WTC11 (cell line): ENCODE data around the gene CSTPP1. TPM values are rescaled to one million over a fixed set of nuclear protein-coding genes. Genes with fewer than 3 reads are reported as not detected.

Experiments used
- ATAC-seq: fragments of 200-7000 bp; cut with Tn5 transposase; 2 replicates; pipeline ENCODE4 v1.10.0; 2021; ENCODE audit warnings: mild to moderate bottlenecking, moderate library complexity
- CTCF ChIA-PET: fragments of 300-600 bp; sonication (Branson Sonifier 250); formaldehyde crosslinking; loops from one replicate; lab custom pipeline; 2021; ENCODE audit warnings: antibody characterized with exemption; lab: Charles Lee
- POLR2A ChIA-PET: fragments of 350-600 bp; sonication (Branson Sonifier 250); formaldehyde crosslinking; loops from one replicate; lab custom pipeline; 2021; ENCODE audit warnings: antibody characterized with exemption; lab: Charles Lee
- DNase-seq: peaks from one replicate; pipeline ENCODE4 v3.0.0; 2021; ENCODE audit warnings: low spot score
- H3K27ac Mint-ChIP-seq: 2 replicates; pipeline ENCODE4 v1.8.0; 2021; ENCODE audit warnings: mixed read lengths
- H3K27me3 Mint-ChIP-seq: 2 replicates; pipeline ENCODE4 v1.8.0; 2021; ENCODE audit warnings: low read depth, mild to moderate bottlenecking, moderate library complexity, mixed read lengths
- H3K36me3 Mint-ChIP-seq: 2 replicates; pipeline ENCODE4 v1.8.0; 2021; ENCODE audit warnings: mixed read lengths
- H3K4me1 Mint-ChIP-seq: 2 replicates; pipeline ENCODE4 v1.8.0; 2022; ENCODE audit warnings: mixed read lengths
- H3K4me3 Mint-ChIP-seq: 2 replicates; pipeline ENCODE4 v1.8.0; 2021; ENCODE audit warnings: mild to moderate bottlenecking, moderate library complexity, mixed read lengths
- H3K9me3 Mint-ChIP-seq: 2 replicates; pipeline ENCODE4 v1.8.0; 2021; ENCODE audit warnings: mixed read lengths
- ARID4B ChIP-seq: sonication (generic); formaldehyde crosslinking; IDR thresholded peaks from 2 replicates; pipeline ENCODE4 v1.8.0; 2023; ENCODE audit warnings: missing genetic modification reagents, mild to moderate bottlenecking, borderline replicate concordance
- ERG ChIP-seq: fragments of 250-450 bp; sonication (Bioruptor Pico); IDR thresholded peaks from 2 replicates; pipeline ENCODE4 v1.8.0; 2021; ENCODE audit warnings: mild to moderate bottlenecking
- FOXJ3 ChIP-seq: sonication (generic); formaldehyde crosslinking; IDR thresholded peaks from 2 replicates; pipeline ENCODE4 v1.9.0; 2021; ENCODE audit warnings: missing genetic modification reagents, mild to moderate bottlenecking, borderline replicate concordance
- NFE2L1 ChIP-seq: sonication (generic); formaldehyde crosslinking; IDR thresholded peaks from 2 replicates; pipeline ENCODE4 v1.8.1; 2023; ENCODE audit warnings: missing genetic modification reagents
- PREB ChIP-seq: sonication (generic); formaldehyde crosslinking; IDR thresholded peaks from 2 replicates; pipeline ENCODE4 v1.8.1; 2022; ENCODE audit warnings: mild to moderate bottlenecking, missing genetic modification reagents, moderate library complexity, borderline replicate concordance
- RELA ChIP-seq: sonication (generic); formaldehyde crosslinking; IDR thresholded peaks from 2 replicates; pipeline ENCODE4 v1.8.1; 2022; ENCODE audit warnings: missing genetic modification reagents, mild to moderate bottlenecking, borderline replicate concordance
- TCF7 ChIP-seq: sonication (generic); formaldehyde crosslinking; IDR thresholded peaks from 2 replicates; pipeline ENCODE4 v1.8.0; 2022; ENCODE audit warnings: mild to moderate bottlenecking, low read depth, missing genetic modification reagents, moderate library complexity
- USF1 ChIP-seq: sonication (generic); formaldehyde crosslinking; IDR thresholded peaks from 2 replicates; pipeline ENCODE4 v1.8.0; 2022; ENCODE audit warnings: mild to moderate bottlenecking, missing genetic modification reagents
- ZBTB43 ChIP-seq: sonication (generic); formaldehyde crosslinking; IDR thresholded peaks from 2 replicates; pipeline ENCODE4 v1.8.1; 2023; ENCODE audit warnings: mild to moderate bottlenecking, missing genetic modification reagents
- ZNF121 ChIP-seq: sonication (generic); formaldehyde crosslinking; IDR thresholded peaks from 2 replicates; pipeline ENCODE4 v1.8.0; 2023; ENCODE audit warnings: missing genetic modification reagents
- ZNF138 ChIP-seq: sonication (generic); formaldehyde crosslinking; conservative IDR thresholded peaks from 2 replicates; pipeline ENCODE4 v1.8.1; 2022; ENCODE audit warnings: mild to moderate bottlenecking, moderate library complexity, missing genetic modification reagents
- ZNF281 ChIP-seq: sonication (generic); formaldehyde crosslinking; IDR thresholded peaks from 2 replicates; pipeline ENCODE4 v1.8.0; 2023; ENCODE audit warnings: mild to moderate bottlenecking, missing genetic modification reagents
- ZNF512 ChIP-seq: sonication (generic); formaldehyde crosslinking; IDR thresholded peaks from 2 replicates; pipeline ENCODE4 v1.8.1; 2022; ENCODE audit warnings: missing genetic modification reagents, borderline replicate concordance
- total RNA-seq: library from RNA; stranded (reverse); gene quantifications from 3 replicates; pipeline ENCODE4 v1.2.3, GENCODE V29; 2021
- TF ChIP-seq, protein P1 (sequence below): sonication (generic); formaldehyde crosslinking; IDR thresholded peaks from 2 replicates; pipeline ENCODE4 v1.8.0; 2022; ENCODE audit warnings: missing genetic modification reagents
- TF ChIP-seq, protein P2 (sequence below): sonication (generic); formaldehyde crosslinking; conservative IDR thresholded peaks from 2 replicates; pipeline ENCODE4 v1.8.1; 2023; ENCODE audit warnings: mild to moderate bottlenecking, low read depth, missing genetic modification reagents, moderate library complexity

The CSTPP1 gene
- total RNA-seq, 1 experiment from 2014 or later, result 23.6 TPM

DNA sequence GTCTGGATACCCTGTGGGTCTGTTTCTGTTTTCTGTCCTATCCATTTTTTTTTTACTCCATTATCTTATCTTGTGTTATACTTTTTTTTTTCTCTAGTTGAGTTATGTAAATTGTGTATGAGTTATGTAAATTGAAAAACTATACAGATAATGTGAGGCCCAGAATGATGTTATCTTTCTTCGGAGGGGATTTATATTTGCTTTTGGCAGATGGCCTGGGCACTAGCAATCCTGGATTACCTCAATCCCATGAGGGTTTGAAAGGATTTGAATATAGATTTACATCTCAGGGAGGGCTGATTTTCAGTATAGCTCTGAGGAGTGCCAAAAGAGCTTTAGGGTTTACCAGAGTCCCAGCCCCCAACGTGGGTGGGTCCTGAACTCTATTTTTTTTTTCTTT lies 71.0 kb downstream of the CSTPP1 start:
- Mint-ChIP-seq H3K36me3 (peaks cover 3% of the 10 kb centered on the region; the same call in 1 of the 2 replicates), H3K9me3 (peaks cover 9% of the 10 kb centered on the region; the same call in 1 of the 2 replicates), H3K27ac (no peak overlapping the region), H3K4me1 (peaks cover 4% of the 10 kb centered on the region), H3K4me3 (no peak overlapping the region), H3K27me3 (no peaks in the 10 kb centered on the region)
- DNase-seq, result no peak
- ChIA-PET CTCF (no interaction called here), POLR2A (no interaction called here)
- no peak for ATAC-seq
- no peak for TF ChIP-seq ZNF281
- no peak for TF ChIP-seq ZNF138 (CRISPR knock-in tag)
- TF ChIP-seq RELA (CRISPR knock-in tag), result no peak
- TF ChIP-seq TCF7 (CRISPR knock-in tag), result no peak
- no peak for TF ChIP-seq ERG (CRISPR knock-in tag)
- no peak for TF ChIP-seq ZNF512 (CRISPR knock-in tag)
- TF ChIP-seq ZBTB43, result no peak
- TF ChIP-seq FOXJ3 (CRISPR knock-in tag), result no peak
- TF ChIP-seq, protein P1, sequence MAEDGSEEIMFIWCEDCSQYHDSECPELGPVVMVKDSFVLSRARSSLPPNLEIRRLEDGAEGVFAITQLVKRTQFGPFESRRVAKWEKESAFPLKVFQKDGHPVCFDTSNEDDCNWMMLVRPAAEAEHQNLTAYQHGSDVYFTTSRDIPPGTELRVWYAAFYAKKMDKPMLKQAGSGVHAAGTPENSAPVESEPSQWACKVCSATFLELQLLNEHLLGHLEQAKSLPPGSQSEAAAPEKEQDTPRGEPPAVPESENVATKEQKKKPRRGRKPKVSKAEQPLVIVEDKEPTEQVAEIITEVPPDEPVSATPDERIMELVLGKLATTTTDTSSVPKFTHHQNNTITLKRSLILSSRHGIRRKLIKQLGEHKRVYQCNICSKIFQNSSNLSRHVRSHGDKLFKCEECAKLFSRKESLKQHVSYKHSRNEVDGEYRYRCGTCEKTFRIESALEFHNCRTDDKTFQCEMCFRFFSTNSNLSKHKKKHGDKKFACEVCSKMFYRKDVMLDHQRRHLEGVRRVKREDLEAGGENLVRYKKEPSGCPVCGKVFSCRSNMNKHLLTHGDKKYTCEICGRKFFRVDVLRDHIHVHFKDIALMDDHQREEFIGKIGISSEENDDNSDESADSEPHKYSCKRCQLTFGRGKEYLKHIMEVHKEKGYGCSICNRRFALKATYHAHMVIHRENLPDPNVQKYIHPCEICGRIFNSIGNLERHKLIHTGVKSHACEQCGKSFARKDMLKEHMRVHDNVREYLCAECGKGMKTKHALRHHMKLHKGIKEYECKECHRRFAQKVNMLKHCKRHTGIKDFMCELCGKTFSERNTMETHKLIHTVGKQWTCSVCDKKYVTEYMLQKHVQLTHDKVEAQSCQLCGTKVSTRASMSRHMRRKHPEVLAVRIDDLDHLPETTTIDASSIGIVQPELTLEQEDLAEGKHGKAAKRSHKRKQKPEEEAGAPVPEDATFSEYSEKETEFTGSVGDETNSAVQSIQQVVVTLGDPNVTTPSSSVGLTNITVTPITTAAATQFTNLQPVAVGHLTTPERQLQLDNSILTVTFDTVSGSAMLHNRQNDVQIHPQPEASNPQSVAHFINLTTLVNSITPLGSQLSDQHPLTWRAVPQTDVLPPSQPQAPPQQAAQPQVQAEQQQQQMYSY (CRISPR knock-in tag), result no peak
- no peak for TF ChIP-seq NFE2L1 (CRISPR knock-in tag)
- TF ChIP-seq PREB (CRISPR knock-in tag), result no peak
- TF ChIP-seq USF1 (CRISPR knock-in tag), result no peak
- no peak for TF ChIP-seq ZNF121 (CRISPR knock-in tag)
- TF ChIP-seq, protein P2, sequence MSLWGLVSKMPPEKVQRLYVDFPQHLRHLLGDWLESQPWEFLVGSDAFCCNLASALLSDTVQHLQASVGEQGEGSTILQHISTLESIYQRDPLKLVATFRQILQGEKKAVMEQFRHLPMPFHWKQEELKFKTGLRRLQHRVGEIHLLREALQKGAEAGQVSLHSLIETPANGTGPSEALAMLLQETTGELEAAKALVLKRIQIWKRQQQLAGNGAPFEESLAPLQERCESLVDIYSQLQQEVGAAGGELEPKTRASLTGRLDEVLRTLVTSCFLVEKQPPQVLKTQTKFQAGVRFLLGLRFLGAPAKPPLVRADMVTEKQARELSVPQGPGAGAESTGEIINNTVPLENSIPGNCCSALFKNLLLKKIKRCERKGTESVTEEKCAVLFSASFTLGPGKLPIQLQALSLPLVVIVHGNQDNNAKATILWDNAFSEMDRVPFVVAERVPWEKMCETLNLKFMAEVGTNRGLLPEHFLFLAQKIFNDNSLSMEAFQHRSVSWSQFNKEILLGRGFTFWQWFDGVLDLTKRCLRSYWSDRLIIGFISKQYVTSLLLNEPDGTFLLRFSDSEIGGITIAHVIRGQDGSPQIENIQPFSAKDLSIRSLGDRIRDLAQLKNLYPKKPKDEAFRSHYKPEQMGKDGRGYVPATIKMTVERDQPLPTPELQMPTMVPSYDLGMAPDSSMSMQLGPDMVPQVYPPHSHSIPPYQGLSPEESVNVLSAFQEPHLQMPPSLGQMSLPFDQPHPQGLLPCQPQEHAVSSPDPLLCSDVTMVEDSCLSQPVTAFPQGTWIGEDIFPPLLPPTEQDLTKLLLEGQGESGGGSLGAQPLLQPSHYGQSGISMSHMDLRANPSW (CRISPR knock-in tag), result no peak
- no peak for TF ChIP-seq ARID4B (CRISPR knock-in tag)
